Fibroblast of mammary gland (primary cell): ENCODE measurements around the gene DHRS11.
A peak's percentile ranks its signal among the peaks of the same experiment; 100 is the strongest.

Source experiments
- DNase-seq: peaks from one replicate; pipeline ENCODE4 v3.0.0-alpha.2; 2010; ENCODE audit warnings: low read depth
- H3K4me3 ChIP-seq: 2 replicates; pipeline ENCODE4 v1.5.1; 2011; ENCODE audit warnings: low read depth, mild to moderate bottlenecking, low read length, moderate library complexity; ENCODE audit not compliant: control insufficient read depth
- CTCF ChIP-seq: conservative IDR thresholded peaks from 2 replicates; pipeline ENCODE4 v1.5.1; 2011; ENCODE audit warnings: low read depth, low read length, inconsistent platforms; ENCODE audit not compliant: control insufficient read depth, insufficient read depth

DHRS11 gene

GRCh38 chr17:36627101-36627500, 35.4 kb downstream of the DHRS11 start:
- DNase-seq = no peak
- no peak overlapping the region for H3K4me3 ChIP-seq
- TF ChIP-seq CTCF = no peak

- no peak for DNase-seq
- H3K4me3 ChIP-seq = no peak overlapping the region
- no peak for TF ChIP-seq CTCF
Measured at GRCh38 chr17:36628576-36628975, 36.9 kb downstream of the DHRS11 start.

DNA sequence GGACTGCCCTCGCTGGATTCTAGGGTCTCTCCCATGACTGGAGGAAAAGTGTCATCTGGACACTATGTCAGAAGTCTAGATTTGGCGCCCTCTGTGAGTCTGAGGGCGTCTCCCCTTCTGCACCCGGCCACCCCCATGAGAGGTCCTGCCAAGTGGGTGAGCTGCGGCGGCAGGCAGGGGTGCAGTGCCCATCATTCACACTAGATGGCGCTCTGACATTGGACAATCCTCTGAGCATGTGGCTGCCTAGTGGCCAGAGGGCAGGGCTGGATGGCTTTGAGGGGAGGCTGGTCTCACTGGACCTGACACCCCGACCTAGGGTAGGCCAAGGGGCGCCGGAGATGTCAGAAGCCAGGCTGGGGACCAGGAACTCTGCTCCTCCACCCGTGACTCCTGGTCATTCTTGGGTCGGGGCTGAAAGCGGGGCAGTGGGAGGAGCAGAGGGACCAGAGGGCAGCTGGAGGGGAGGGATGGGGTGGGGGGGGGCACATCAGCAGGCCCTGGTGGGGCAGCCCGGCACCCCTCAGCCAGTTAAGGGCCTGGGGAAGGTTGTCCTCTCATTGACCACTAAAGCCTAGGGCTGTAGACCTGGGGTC, 37.7 kb downstream of the DHRS11 start:
- no peak overlapping the region for H3K4me3 ChIP-seq
- TF ChIP-seq CTCF = peak; percentile 91
- DNase-seq = peak; percentile 68

GRCh38 chr17:36629970-36630502, 38.4 kb downstream of the DHRS11 start:
- no peak overlapping the region for H3K4me3 ChIP-seq
- no peak for TF ChIP-seq CTCF
- DNase-seq = no peak

GRCh38 chr17:36631022-36631421, 39.3 kb downstream of the DHRS11 start:
- DNase-seq = no peak
- H3K4me3 ChIP-seq = no peak overlapping the region
- TF ChIP-seq CTCF = no peak

DNA sequence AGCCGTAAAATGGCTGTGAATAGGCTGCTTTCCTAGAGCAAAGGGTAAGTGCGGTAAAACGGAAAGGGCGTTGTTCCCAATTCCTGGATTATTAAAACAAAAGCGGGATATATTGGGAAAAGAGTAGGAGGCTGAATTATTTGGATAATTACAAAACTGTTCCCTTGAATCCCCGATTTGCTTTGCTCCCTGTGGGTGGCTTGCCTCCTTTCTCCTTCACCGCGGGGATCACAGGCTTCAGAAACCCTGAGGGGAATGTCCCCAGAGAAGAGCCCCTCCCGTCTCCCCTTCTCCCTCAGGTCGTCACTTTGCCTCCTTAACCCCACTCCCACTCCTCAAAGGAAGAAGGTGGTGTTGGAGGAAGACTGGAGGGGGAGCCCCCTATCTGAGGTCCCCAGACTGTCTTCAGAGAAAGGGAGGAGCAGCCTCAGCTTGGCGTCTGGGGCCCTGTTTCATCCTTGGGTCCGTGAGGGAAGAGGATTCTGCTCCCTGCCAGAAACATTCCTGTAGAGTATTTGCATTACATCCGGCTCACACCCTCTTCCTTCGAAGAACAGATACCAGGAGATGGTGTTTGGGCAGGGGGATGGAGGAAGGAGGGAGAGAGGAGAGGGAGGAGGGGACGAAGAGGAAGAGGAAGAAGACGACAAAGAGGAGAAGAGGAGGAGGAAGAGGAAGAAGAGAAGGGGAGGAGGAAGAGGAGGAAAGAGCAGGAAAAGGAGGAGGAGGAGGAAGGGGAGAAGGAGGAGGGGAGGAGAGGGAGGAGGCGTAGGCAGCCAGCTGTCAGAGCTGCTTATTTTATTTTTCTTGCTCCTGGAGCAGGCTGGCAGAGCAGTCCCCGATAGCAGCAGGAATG, 41.5 kb downstream of the DHRS11 start:
- no peak for DNase-seq
- TF ChIP-seq CTCF = no peak

GRCh38 chr17:36640346-36640745, 48.7 kb downstream of the DHRS11 start:
- H3K4me3 ChIP-seq = no peak overlapping the region
- no peak for DNase-seq
- no peak for TF ChIP-seq CTCF

More for the DNA sequence above, 41.5 kb downstream of the DHRS11 start:
- H3K4me3 ChIP-seq = no peak overlapping the region
